ENCODE measurements around the gene RNFT2. TPM values are rescaled to one million over a fixed set of nuclear protein-coding genes. Genes with fewer than 3 reads are reported as not detected.

The RNFT2 gene
- total RNA-seq, 1 donor from 2014 or later, result 0.21 TPM

GRCh38 chr12:116878567-116879508 lies 140.7 kb downstream of the RNFT2 start:
- intact Hi-C loops (cut with DNase I), result no loop called here

GRCh38 chr12:116879509-116880212 lies 141.5 kb downstream of the RNFT2 start:
- intact Hi-C loops (cut with DNase I), result loop anchor here (10.0 kb wide), 1 partner anchor 145 kb away; the partner anchor contains the start of genes RNFT2 and SPRING1
- Histone ChIP-seq H3K27me3 (peaks cover 12% of the 10 kb centered on the region), H3K9me3 (peaks cover 1 to 2% of the 10 kb centered on the region in 2 donors), H3K4me3 (peak overlapping the region; percentile 31 to 58), H3K36me3 (no peaks in the 10 kb centered on the region), H3K4me1 (peaks cover 10 to 24% of the 10 kb centered on the region in 2 donors), H3K27ac (no peak overlapping the region)
- TF ChIP-seq, protein P1, sequence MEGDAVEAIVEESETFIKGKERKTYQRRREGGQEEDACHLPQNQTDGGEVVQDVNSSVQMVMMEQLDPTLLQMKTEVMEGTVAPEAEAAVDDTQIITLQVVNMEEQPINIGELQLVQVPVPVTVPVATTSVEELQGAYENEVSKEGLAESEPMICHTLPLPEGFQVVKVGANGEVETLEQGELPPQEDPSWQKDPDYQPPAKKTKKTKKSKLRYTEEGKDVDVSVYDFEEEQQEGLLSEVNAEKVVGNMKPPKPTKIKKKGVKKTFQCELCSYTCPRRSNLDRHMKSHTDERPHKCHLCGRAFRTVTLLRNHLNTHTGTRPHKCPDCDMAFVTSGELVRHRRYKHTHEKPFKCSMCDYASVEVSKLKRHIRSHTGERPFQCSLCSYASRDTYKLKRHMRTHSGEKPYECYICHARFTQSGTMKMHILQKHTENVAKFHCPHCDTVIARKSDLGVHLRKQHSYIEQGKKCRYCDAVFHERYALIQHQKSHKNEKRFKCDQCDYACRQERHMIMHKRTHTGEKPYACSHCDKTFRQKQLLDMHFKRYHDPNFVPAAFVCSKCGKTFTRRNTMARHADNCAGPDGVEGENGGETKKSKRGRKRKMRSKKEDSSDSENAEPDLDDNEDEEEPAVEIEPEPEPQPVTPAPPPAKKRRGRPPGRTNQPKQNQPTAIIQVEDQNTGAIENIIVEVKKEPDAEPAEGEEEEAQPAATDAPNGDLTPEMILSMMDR (IDR thresholded peaks at IDR 0.05), result no peak
- no peak for DNase-seq (ENCODE audit: low spot score in 2 of 2)

More at GRCh38 chr12:116878567-116879508, 140.7 kb downstream of the RNFT2 start:
- Histone ChIP-seq H3K9me3 (peaks cover 3 to 5% of the 10 kb centered on the region in 2 donors), H3K4me3 (peak overlapping the region; percentile 31 to 58), H3K4me1 (peaks cover 10 to 24% of the 10 kb centered on the region in 2 donors), H3K27me3 (peaks cover 12% of the 10 kb centered on the region), H3K27ac (no peak overlapping the region), H3K36me3 (no peaks in the 10 kb centered on the region)
- TF ChIP-seq, protein P1 (IDR thresholded peaks at IDR 0.05), result no peak
- no peak for DNase-seq (ENCODE audit: low spot score in 2 of 2)

- Histone ChIP-seq H3K4me3 (peak overlapping the region; percentile 55 to 58), H3K27ac (no peak overlapping the region), H3K27me3 (peaks cover 12% of the 10 kb centered on the region), H3K4me1 (peaks cover 10 to 24% of the 10 kb centered on the region in 2 donors), H3K36me3 (no peaks in the 10 kb centered on the region), H3K9me3 (no peaks in the 10 kb centered on the region)
- intact Hi-C loops (cut with DNase I), result loop anchor here (10.0 kb wide), 1 partner anchor 146 kb away; the partner anchor contains the start of genes RNFT2 and SPRING1
- no peak for DNase-seq (ENCODE audit: low spot score in 2 of 2)
- TF ChIP-seq, protein P1 (IDR thresholded peaks at IDR 0.05), result no peak
Observed at GRCh38 chr12:116880213-116880816, 142.2 kb downstream of the RNFT2 start.

- Histone ChIP-seq H3K9me3 (no peaks in the 10 kb centered on the region), H3K36me3 (no peaks in the 10 kb centered on the region), H3K4me1 (peaks cover 10 to 24% of the 10 kb centered on the region in 2 donors), H3K27ac (no peak overlapping the region), H3K27me3 (peaks cover 12% of the 10 kb centered on the region), H3K4me3 (peak overlapping the region; percentile 55 to 58)
- no peak for DNase-seq (ENCODE audit: low spot score in 2 of 2)
- TF ChIP-seq, protein P1 (IDR thresholded peaks at IDR 0.05), result no peak
- intact Hi-C loops (cut with DNase I), result loop anchor here (10.0 kb wide), 1 partner anchor 146 kb away; the partner anchor contains the start of genes RNFT2 and SPRING1
Observed at GRCh38 chr12:116880817-116881324, 142.8 kb downstream of the RNFT2 start.

DNA sequence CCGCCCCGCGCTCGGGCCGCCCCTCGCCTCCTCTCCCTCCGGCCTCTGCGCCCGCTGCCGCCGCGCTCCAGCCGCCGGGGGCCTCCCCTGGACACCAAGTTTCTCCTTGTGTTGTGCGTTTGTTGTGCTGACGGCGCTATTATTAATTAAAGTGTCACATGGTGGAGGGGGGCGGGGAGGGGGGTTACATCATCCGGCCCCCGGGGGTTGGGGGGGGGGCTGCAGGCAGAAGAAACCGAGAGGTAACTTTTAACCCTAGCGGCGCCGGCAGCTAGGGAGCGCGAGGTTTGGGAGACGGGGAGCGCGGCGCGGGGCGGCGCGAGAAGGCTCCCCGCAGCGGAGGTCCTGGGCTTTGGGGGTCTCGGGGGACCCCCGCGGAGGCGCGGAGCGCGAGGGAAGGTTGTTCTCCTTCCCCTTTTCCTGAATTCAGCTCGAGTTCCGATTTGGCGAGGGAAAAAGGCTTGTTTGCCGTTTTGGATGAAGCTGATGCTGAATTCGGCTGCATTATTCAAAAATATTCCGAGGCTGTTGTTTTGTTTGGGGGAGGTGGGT lies 143.3 kb downstream of the RNFT2 start, which contains the start of gene HRK:
HRK (minus strand) TSS at position 117 of the 552 bp plus-strand sequence. CDS start 134 bp downstream, outside the sequence.
- peaks cover 10 to 24% of the 10 kb centered on the region in 2 donors for H3K4me1 ChIP-seq
- TF ChIP-seq, protein P1 (IDR thresholded peaks at IDR 0.05), result no peak
- peak within 1 kb of the TSS; percentile 55 to 58 for H3K4me3 ChIP-seq
- DNase-seq (ENCODE audit: low spot score in 2 of 2), result no peak
- intact Hi-C loops (cut with DNase I), result loop anchor here (10.0 kb wide), 1 partner anchor 147 kb away; the partner anchor contains the start of genes RNFT2 and SPRING1
- H3K27ac ChIP-seq, result no peak within 1 kb of the TSS
- H3K27me3 ChIP-seq, result peaks cover 12% of the 10 kb centered on the region
- H3K36me3 ChIP-seq, result no peaks in the 10 kb centered on the region
- H3K9me3 ChIP-seq, result no peaks in the 10 kb centered on the region

Data from ascending aorta (tissue), 2 donors.